Mononuclear cell (primary cell): ENCODE results near the gene PCDHGB5. TPM values are rescaled to one million over a fixed set of nuclear protein-coding genes. Genes with fewer than 3 reads are reported as not detected.
"Not testable (repeated sequence)": the region's sequence is repeated elsewhere in the genome, so short reads cannot be mapped to it uniquely, and the experiment has no call there.

Experiments
- H3K27me3 ChIP-seq: 2 replicates; pipeline ENCODE4 v1.6.0; 2011; ENCODE audit warnings: low read length, control low read depth; ENCODE audit not compliant: insufficient read depth
- H3K4me1 ChIP-seq: 2 replicates; pipeline ENCODE4 v1.5.1; 2011; ENCODE audit warnings: mild to moderate bottlenecking, low read length, control low read depth; ENCODE audit not compliant: insufficient read depth
- H3K4me3 ChIP-seq: 2 replicates; pipeline ENCODE4 v1.5.1; 2011; ENCODE audit warnings: mild to moderate bottlenecking, low read length, moderate library complexity
- H3K9me3 ChIP-seq: 2 replicates; pipeline ENCODE4 v1.5.1; 2011; ENCODE audit warnings: low read depth, mild to moderate bottlenecking, control low read depth, low read length
- total RNA-seq: library from RNA; depleted of rRNA; stranded (reverse); fragments of >200 nt; gene quantifications from one replicate; pipeline ENCODE4 v1.2.3, GENCODE V29; 2012

Gene PCDHGB5
- total RNA-seq: 0.84 TPM

- H3K9me3 ChIP-seq: peaks cover 15% of the 10 kb centered on the region
- H3K4me1 ChIP-seq, H3K4me3 ChIP-seq: not testable (repeated sequence)
- peaks cover 90% of the 10 kb centered on the region for H3K27me3 ChIP-seq
Measured at GRCh38 chr5:141397756-141398551, at the start of gene PCDHGB5. Gene PCDHGB5 (plus strand): TSS chr5:141397947. CDS start chr5:141398128, 181 bp downstream.

GRCh38 chr5:141349917-141350619, 47.7 kb upstream of the PCDHGB5 start, which contains the start of gene PCDHGB1:
Gene PCDHGB1 (plus strand): TSS chr5:141350099. CDS start chr5:141350261, 162 bp downstream.
- H3K4me1 ChIP-seq: no peaks in the 10 kb centered on the region
- peaks cover 79% of the 10 kb centered on the region for H3K27me3 ChIP-seq
- no peak within 1 kb of the TSS for H3K4me3 ChIP-seq
- H3K9me3 ChIP-seq: peaks cover 10% of the 10 kb centered on the region

GRCh38 chr5:141351591-141351990, 46.2 kb upstream of the PCDHGB5 start:
- no peak overlapping the region for H3K4me3 ChIP-seq
- H3K4me1 ChIP-seq: no peaks in the 10 kb centered on the region
- H3K27me3 ChIP-seq: peaks cover 84% of the 10 kb centered on the region
- peaks cover 10% of the 10 kb centered on the region for H3K9me3 ChIP-seq

GRCh38 chr5:141354900-141355469, 42.8 kb upstream of the PCDHGB5 start, which contains the start of gene PCDHGA4:
Gene PCDHGA4 (plus strand): TSS chr5:141355021. CDS start chr5:141355108, 87 bp downstream.
- Histone ChIP-seq H3K4me3 (no peak within 1 kb of the TSS), H3K9me3 (peaks cover 4% of the 10 kb centered on the region), H3K27me3 (peaks cover 90% of the 10 kb centered on the region), H3K4me1 (no peaks in the 10 kb centered on the region)

GRCh38 chr5:141355641-141356040, 42.1 kb upstream of the PCDHGB5 start:
- Histone ChIP-seq H3K4me3 (no peak overlapping the region), H3K4me1 (no peaks in the 10 kb centered on the region), H3K9me3 (peaks cover 4% of the 10 kb centered on the region), H3K27me3 (peaks cover 92% of the 10 kb centered on the region)

- H3K4me3 ChIP-seq: no peak overlapping the region
- H3K4me1 ChIP-seq: no peaks in the 10 kb centered on the region
- peaks cover 91% of the 10 kb centered on the region for H3K27me3 ChIP-seq
- H3K9me3 ChIP-seq: peaks cover 3% of the 10 kb centered on the region
Measured at GRCh38 chr5:141356133-141356532, 41.6 kb upstream of the PCDHGB5 start.

GRCh38 chr5:141356950-141357349, 40.8 kb upstream of the PCDHGB5 start:
- Histone ChIP-seq H3K4me1 (no peaks in the 10 kb centered on the region), H3K4me3 (no peak overlapping the region), H3K27me3 (peaks cover 91% of the 10 kb centered on the region), H3K9me3 (no peaks in the 10 kb centered on the region)

GRCh38 chr5:141359790-141360426, 37.8 kb upstream of the PCDHGB5 start, which contains the start of gene PCDHGB2:
Gene PCDHGB2 (plus strand): TSS chr5:141359994. CDS start chr5:141360136, 142 bp downstream.
- H3K9me3 ChIP-seq: peaks cover 7% of the 10 kb centered on the region

GRCh38 chr5:141360685-141361084, 37.1 kb upstream of the PCDHGB5 start:
- H3K4me3 ChIP-seq: no peak overlapping the region
- H3K4me1 ChIP-seq: no peaks in the 10 kb centered on the region
- peaks cover 14% of the 10 kb centered on the region for H3K9me3 ChIP-seq
- peaks cover 93% of the 10 kb centered on the region for H3K27me3 ChIP-seq

More at GRCh38 chr5:141359790-141360426, 37.8 kb upstream of the PCDHGB5 start, which contains the start of gene PCDHGB2:
- peak within 1 kb of the TSS; percentile 12 for H3K4me3 ChIP-seq
- no peaks in the 10 kb centered on the region for H3K4me1 ChIP-seq
- H3K27me3 ChIP-seq: peaks cover 93% of the 10 kb centered on the region

GRCh38 chr5:141362719-141363118, 35.0 kb upstream of the PCDHGB5 start:
- H3K4me1 ChIP-seq: no peaks in the 10 kb centered on the region
- peaks cover 93% of the 10 kb centered on the region for H3K27me3 ChIP-seq
- peaks cover 14% of the 10 kb centered on the region for H3K9me3 ChIP-seq
- H3K4me3 ChIP-seq: no peak overlapping the region

- H3K4me3 ChIP-seq: no peak within 1 kb of the TSS
- no peaks in the 10 kb centered on the region for H3K4me1 ChIP-seq
- H3K27me3 ChIP-seq: peaks cover 93% of the 10 kb centered on the region
- peaks cover 14% of the 10 kb centered on the region for H3K9me3 ChIP-seq
Measured at GRCh38 chr5:141363952-141364660, 33.6 kb upstream of the PCDHGB5 start, which contains the start of gene PCDHGA5. Gene PCDHGA5 (plus strand): TSS chr5:141364162. CDS start chr5:141364331, 169 bp downstream.

GRCh38 chr5:141366016-141366896, 31.5 kb upstream of the PCDHGB5 start:
- Histone ChIP-seq H3K4me1 (peaks cover 5% of the 10 kb centered on the region), H3K9me3 (peaks cover 17% of the 10 kb centered on the region), H3K27me3 (peaks cover 94% of the 10 kb centered on the region), H3K4me3 (no peak overlapping the region)
